ENCODE measurements around the gene SAMD1. TPM values are rescaled to one million over a fixed set of nuclear protein-coding genes. Genes with fewer than 3 reads are reported as not detected.

The SAMD1 gene
- total RNA-seq, 1 experiment from 2014 or later, result 108 TPM

DNA sequence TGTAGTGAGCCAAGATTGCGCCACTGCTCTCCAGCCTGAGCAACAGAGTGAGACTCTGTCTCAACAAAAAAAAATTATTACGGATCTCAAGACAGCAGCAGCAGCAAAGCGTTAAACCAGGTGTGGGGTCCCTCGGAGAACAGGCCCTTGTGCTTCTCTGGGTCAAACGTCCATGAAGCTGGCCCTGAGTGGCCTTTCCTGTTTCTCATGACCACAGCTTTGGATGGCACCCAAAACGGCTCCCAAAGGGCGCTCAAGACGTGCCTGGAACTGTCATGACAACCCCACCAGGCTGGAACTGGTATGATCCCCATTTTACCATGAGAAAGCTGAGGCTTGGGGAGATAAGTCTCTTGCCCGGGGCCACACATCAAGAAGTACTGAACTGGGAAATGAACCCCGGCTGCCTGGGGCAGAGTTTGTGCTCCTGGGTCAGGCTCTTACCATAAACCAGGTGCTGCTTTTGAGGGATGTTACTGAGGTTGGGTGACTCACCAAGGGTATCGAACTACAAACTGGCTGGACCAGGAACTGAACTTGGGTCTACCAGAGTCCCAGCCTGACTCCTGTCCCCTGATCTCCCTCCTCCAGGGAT is 11.6 kb upstream of the SAMD1 start:
- H4K5ac ChIP-seq (ENCODE audit: insufficient read length, low read depth, low read length), result no peak overlapping the region
- H3T11ph ChIP-seq (ENCODE audit: low read length), result no peak overlapping the region
- H3K4ac ChIP-seq (ENCODE audit: low read depth, low read length), result no peak overlapping the region
- H2BK120ac ChIP-seq (ENCODE audit: low read depth, low read length, poor library complexity, severe bottlenecking), result no peak overlapping the region
- peaks cover 2 to 32% (median 9%) of the 10 kb centered on the region in 3 experiments; a peak in 5 of 7 replicates for H3K36me3 Mint-ChIP-seq (ENCODE audit: insufficient read depth in 1 of 3, low read depth in 3 of 3)
- H3K23me2 ChIP-seq (ENCODE audit: insufficient read length, low read depth, low read length, poor library complexity, severe bottlenecking), result no peaks in the 10 kb centered on the region
- no peaks in the 10 kb centered on the region for H3K79me2 ChIP-seq (ENCODE audit: insufficient read depth, low read length)
- no peak overlapping the region for H3K56ac ChIP-seq (ENCODE audit: insufficient read length, low read depth, low read length)
- no peak overlapping the region for H4K91ac ChIP-seq (ENCODE audit: insufficient read length, low read depth, low read length)
- H4K8ac ChIP-seq (replicated peaks; ENCODE audit: insufficient read length, low read depth, low read length), result no peak overlapping the region
- H3K9me3 Mint-ChIP-seq, result no peaks in the 10 kb centered on the region
- H2BK12ac ChIP-seq (ENCODE audit: insufficient read length, low read depth, low read length), result no peak overlapping the region
- no peaks in the 10 kb centered on the region for H3K9me3 ChIP-seq (ENCODE audit: control insufficient read depth, low read depth, low read length)
- H4K20me1 ChIP-seq (ENCODE audit: control insufficient read depth, insufficient read depth, insufficient read length), result no peaks in the 10 kb centered on the region
- no peak overlapping the region for H3K18ac ChIP-seq (ENCODE audit: insufficient read length, low read depth, low read length)
- no peaks in the 10 kb centered on the region for H3K27me3 ChIP-seq (ENCODE audit: insufficient read depth, low read length)
- no peak for DNase-seq
- H2AFZ ChIP-seq (ENCODE audit: low read length), result no peak overlapping the region
- H3K79me1 ChIP-seq (ENCODE audit: insufficient read depth, low read depth, low read length, poor library complexity, severe bottlenecking), result no peaks in the 10 kb centered on the region
- H3K14ac ChIP-seq (ENCODE audit: insufficient read depth, low read length), result no peak overlapping the region
- no peak overlapping the region for H2BK15ac ChIP-seq (ENCODE audit: low read depth, low read length)
- no peak overlapping the region for H3K23ac ChIP-seq (ENCODE audit: insufficient read length, low read depth, low read length)
- no peak overlapping the region for H3K9ac ChIP-seq (ENCODE audit: extremely low read depth, insufficient read length, low read length)
- H3K27ac ChIP-seq (ENCODE audit: insufficient read length, low read depth, low read length), result no peak overlapping the region
- no peaks in the 10 kb centered on the region for H3K27me3 Mint-ChIP-seq (ENCODE audit: low read depth)
- H3K4me1 Mint-ChIP-seq, result no peaks in the 10 kb centered on the region
- no peak overlapping the region for H2BK20ac ChIP-seq (ENCODE audit: low read depth, low read length, poor library complexity, severe bottlenecking)
- no peak overlapping the region for H2BK5ac ChIP-seq (ENCODE audit: insufficient read length, low read length)
- WGBS (ENCODE audit: extremely low coverage, insufficient read length, low lambda C conversion rate), result no CpG with 5 or more reads among the region's 11 CpGs
- H3K4me2 ChIP-seq (ENCODE audit: insufficient read depth, insufficient read length, low read length), result no peak overlapping the region
- no peak for TF ChIP-seq CTCF (conservative IDR thresholded peaks at IDR 0.05)
- no peak overlapping the region for H2AK5ac ChIP-seq (ENCODE audit: insufficient read length, low read length)
- no peak overlapping the region for H3K4me3 Mint-ChIP-seq
- no peak overlapping the region; a peak in 1 of 7 replicates for H3K27ac Mint-ChIP-seq
- H3K4me1 ChIP-seq (ENCODE audit: insufficient read depth, low read length), result no peaks in the 10 kb centered on the region
